T-helper 22 cell (primary cell): ENCODE measurements around the gene CLCC1.

Experiments used
- DNase-seq: peaks from one replicate; pipeline ENCODE4 v3.0.0-alpha.2; 2020; ENCODE audit warnings: low read depth

The CLCC1 gene

GRCh38 chr1:108916788-108917187, 46.5 kb downstream of the CLCC1 start:
- DNase-seq, result no peak
